HG02610 (cell line): Measurements from ENCODE around the gene QPRT.
"Not testable (repeated sequence)": the region's sequence is repeated elsewhere in the genome, so short reads cannot be mapped to it uniquely, and the experiment has no call there.

Experiments used
- ATAC-seq: cut with Tn5 transposase; IDR thresholded peaks from one replicate; pipeline ENCODE4 v1.9.1; 2021; ENCODE audit warnings: mild to moderate bottlenecking, moderate library complexity; ENCODE audit not compliant: unreplicated experiment

QPRT gene

GRCh38 chr16:29662000-29662728 is 16.8 kb upstream of the QPRT start:
- no peak for ATAC-seq

- ATAC-seq, result peak; percentile 29
These were observed 16.3 kb upstream of the QPRT start for GRCh38 chr16:29662729-29663015.

- ATAC-seq, result peak; percentile 19
These were observed 15.8 kb upstream of the QPRT start, which contains the start of gene SPN for GRCh38 chr16:29663016-29663806. SPN (plus strand) TSS chr16:29663247; CDS start chr16:29663729, 482 bp downstream.

- no peak for ATAC-seq
These were observed 15.2 kb upstream of the QPRT start for GRCh38 chr16:29663807-29664090.

DNA sequence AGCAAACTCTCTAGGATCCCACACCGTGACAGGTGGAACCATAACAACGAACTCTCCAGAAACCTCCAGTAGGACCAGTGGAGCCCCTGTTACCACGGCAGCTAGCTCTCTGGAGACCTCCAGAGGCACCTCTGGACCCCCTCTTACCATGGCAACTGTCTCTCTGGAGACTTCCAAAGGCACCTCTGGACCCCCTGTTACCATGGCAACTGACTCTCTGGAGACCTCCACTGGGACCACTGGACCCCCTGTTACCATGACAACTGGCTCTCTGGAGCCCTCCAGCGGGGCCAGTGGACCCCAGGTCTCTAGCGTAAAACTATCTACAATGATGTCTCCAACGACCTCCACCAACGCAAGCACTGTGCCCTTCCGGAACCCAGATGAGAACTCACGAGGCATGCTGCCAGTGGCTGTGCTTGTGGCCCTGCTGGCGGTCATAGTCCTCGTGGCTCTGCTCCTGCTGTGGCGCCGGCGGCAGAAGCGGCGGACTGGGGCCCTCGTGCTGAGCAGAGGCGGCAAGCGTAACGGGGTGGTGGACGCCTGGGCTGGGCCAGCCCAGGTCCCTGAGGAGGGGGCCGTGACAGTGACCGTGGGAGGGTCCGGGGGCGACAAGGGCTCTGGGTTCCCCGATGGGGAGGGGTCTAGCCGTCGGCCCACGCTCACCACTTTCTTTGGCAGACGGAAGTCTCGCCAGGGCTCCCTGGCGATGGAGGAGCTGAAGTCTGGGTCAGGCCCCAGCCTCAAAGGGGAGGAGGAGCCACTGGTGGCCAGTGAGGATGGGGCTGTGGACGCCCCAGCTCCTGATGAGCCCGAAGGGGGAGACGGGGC is 14.7 kb upstream of the QPRT start:
- no peak for ATAC-seq

DNA sequence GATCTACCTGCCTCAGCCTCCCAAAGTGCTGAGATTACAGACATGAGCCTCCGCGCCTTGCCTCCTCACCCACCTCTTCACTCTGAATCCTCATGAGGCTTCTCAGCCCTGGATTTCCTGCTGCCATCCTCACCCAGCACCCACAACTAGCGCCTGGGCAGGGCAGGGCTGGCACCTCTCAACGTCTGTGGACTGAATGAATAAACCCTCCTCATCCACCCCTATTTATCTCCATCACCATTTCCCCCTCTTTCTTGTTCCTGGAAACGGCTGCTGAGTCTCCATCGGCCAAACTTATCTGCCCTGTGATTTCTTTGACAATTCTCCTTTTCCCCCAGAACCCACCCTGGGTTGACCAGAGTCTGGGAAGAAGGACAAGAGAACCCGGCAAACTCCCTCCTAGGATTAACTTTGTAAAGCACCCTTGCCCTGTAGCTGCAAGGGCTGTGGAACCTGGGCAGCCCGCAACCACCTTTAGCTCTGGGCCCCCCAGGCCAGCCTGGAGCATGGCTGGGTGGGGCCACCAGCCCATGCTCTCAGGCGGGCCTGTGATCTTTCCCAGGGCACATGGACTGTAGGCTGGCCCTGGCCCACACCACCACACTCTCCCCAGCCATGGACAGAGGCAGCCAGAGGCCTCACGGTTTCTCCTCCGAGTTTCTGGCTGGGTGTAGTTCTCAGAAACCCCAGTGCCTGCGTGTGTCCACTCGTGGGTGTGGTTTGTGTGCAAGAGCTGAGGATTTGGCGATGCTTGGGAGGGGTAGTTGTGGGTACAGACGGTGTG is 13.5 kb upstream of the QPRT start:
- no peak for ATAC-seq

DNA sequence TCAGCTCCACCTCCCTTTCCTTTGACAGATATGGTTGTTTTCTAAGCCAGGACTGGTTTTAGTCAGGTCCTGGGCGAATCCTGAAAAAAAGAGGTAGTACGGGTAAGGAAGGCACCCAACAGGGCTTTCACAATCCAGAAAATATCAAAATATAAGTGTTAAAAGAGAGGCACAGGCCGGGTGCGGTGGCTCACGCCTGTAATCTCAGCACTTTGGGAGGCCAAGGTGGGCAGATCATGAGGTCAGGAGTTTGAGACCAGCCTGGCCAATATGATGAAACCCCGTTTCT is 11.7 kb upstream of the QPRT start:
- ATAC-seq, result not testable (repeated sequence)

- ATAC-seq, result no peak
These were observed 11.2 kb upstream of the QPRT start for GRCh38 chr16:29667755-29668154.

GRCh38 chr16:29668267-29668666 is 10.7 kb upstream of the QPRT start:
- ATAC-seq, result no peak

DNA sequence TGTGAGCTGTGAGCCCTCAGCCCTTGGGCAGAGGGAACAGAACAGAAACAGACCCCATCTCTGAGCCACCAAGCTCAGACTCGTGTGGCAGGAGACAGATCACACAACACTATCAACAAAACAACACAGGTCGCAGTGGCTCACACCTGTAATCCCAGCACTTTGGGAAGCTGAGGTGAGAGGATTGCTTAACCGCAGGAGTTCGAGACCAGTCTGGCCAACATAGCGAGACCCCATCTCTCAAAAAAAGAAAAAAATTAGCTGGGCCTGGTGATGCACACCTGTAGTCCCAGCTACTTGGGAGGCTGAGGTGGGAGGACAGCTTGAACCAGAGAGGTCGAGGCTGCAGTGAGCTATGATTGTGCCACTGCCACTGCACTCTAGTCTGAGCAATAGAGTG is 5.5 kb upstream of the QPRT start:
- ATAC-seq, result no peak

DNA sequence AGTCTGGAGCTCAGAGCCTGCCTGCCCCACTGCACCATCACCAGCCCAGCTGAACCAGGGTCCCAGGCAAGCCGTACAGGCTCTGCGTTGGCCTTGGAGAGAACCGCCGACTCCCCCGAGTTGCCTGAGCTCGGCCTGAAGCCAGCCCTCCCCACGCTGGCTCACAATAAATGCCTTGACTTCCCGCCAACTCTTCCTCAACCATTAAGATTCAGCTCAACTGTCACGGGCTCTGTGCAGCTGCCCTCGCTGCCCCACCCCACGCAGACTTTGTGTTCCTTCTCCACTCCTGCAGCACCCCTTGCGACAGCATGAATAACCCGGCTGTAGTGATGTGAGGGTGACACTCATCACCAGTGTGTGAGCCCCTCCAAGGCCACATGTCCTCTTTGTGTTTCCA is 4.8 kb upstream of the QPRT start:
- no peak for ATAC-seq

DNA sequence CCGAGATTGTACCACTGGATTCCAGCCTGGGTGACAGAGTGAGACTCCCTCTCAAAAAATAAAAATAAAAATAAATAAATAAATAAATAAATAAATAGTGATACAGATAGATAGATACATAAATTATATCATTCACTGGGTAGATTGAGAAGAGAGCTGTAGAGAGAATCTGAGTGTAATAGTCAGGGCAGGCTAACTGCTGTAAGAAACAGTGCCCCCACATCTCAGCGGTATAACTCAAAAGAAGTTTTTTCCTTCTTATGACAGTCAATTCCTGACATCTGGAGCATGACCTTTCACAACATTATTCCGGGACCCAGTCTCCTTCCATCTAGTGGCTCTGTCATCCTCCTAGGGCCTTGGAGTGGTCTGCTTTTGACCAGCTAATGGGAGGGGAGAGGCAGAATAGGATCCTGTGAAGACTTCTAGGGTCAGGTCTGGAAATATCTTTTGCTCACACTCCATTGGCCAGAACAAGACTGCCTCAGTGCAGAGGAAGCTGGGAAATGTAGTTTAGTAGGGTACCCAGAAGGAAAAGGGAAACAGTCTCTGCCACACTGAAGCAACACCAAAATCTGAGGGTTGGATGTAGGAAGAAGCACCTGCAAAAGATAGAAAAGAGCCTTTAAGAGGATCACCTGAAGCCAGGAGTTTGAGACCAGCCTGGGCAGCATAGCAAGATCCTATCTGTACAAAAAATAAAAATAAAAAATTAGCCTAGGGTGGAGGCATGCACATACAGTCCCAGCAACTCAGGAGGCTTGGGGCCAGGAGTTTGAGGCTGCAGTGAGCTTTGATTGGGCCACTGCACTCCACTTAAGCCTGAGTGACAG is 3.0 kb upstream of the QPRT start:
- ATAC-seq, result peak; percentile 38

- ATAC-seq, result no peak
These were observed 1.8 kb upstream of the QPRT start for GRCh38 chr16:29676989-29677785.

DNA sequence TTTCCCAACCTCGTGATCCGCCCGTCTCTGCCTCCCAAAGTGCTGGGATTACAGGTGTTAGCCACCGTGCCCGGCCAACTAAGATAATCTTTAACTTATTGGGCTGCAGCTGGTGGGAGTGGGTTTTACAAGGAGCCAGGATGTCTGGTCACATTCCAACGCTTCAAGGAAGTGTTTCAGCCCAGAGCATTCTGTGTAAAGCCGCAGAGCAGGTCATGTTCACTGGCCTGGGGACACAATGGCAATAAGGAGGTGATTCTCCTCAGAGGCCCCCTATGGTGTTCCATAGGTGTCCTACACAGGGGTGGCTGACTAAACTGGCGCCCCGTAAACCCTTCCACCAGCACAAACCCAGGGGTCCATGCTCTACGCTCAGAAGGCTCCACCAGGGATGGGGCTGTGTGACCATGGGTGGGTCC is 1.2 kb downstream of the QPRT start:
- ATAC-seq, result no peak

- ATAC-seq, result no peak
These were observed 4.6 kb downstream of the QPRT start for GRCh38 chr16:29683543-29684090.

DNA sequence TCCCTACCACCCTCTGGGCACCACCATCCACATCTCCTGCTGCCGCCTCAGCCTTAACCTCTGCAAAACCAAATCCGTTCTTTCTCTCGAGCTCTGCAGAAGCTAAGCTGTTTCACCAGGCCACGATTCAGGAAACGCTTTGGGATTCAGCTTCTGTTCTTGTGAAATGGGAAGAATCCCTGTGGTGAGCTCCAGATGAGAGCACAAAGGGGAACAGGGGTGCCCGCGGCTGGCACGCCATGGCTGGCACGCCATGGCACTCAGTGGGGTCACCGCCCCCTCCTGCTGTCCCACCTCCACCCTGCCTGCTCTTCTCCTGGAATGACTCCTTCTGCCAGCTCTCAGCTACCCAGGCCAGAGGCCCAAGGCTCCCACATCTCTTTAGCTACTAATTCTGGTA is 5.7 kb downstream of the QPRT start:
- ATAC-seq, result no peak

DNA sequence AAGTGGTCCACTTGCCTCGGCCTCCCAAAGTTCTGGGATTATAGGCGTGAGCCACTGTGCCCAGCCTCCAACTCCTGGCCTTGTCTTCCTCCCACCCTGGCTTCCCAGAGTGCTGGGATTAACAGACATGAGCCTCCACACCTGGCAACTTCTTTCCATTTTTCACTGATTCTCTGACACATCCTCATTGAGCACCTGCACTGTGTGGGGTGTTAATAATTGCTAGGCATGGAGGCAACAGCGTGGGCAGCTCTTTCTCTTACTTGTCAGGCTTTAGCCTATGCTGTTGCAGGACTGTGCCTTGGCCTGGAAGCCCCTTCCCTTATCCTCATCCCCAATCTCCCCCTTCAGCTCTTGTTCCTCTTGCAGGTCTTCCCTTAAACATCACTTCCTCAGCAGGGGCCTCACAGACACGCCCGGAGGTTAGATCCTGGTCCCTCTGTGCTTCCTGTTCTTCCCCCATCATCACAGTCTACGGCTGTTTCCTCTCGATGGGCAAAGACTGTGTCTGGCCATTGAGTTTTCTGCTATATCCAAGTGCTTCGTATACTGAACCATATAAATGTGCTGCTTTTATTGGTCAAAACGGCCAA is 7.9 kb downstream of the QPRT start:
- no peak for ATAC-seq

- ATAC-seq, result no peak
These were observed 8.8 kb downstream of the QPRT start for GRCh38 chr16:29687755-29688154.

GRCh38 chr16:29688172-29688571 is 9.2 kb downstream of the QPRT start:
- ATAC-seq, result no peak
